ENCODE results near the gene DACH2.

DNA sequence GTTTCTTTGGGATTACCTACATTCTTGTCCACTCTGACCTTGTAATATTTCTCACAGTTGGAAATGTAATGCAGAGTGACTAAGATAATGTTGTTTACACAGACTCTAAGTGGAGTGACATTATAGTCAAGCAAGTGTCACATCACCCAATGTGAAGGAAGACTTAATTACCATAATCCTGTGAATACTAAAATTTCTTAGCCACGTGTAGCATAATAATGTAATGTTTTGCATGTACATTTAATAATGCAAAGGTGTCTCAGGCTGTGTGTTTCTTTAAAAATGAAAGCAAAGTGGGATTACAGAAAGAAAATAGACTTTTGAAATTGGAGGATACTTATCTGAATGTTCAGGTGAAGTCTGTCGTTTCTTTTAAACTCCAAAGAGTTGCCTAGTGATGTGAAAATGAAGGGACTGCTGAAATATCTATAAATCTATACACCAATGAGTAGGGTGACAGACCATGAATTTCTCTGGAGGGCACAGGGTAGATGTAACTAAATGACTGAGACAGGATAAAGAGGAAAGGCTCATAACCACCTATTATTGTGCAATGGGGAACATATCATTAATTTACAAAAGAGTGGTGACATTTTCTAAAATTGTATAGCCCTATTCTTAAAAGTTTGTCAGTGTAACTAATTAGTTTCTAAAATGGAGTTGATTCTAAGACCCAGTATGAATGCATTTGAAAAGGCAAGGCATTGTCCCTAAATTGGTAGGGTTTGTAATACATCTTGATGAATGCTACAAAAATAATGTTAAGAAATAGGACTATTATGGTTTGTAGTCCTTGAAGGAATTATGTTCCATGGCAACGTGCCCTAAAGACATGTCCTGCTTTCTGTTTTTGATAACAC is 235.7 kb downstream of the DACH2 start:
- TF ChIP-seq, protein P1, sequence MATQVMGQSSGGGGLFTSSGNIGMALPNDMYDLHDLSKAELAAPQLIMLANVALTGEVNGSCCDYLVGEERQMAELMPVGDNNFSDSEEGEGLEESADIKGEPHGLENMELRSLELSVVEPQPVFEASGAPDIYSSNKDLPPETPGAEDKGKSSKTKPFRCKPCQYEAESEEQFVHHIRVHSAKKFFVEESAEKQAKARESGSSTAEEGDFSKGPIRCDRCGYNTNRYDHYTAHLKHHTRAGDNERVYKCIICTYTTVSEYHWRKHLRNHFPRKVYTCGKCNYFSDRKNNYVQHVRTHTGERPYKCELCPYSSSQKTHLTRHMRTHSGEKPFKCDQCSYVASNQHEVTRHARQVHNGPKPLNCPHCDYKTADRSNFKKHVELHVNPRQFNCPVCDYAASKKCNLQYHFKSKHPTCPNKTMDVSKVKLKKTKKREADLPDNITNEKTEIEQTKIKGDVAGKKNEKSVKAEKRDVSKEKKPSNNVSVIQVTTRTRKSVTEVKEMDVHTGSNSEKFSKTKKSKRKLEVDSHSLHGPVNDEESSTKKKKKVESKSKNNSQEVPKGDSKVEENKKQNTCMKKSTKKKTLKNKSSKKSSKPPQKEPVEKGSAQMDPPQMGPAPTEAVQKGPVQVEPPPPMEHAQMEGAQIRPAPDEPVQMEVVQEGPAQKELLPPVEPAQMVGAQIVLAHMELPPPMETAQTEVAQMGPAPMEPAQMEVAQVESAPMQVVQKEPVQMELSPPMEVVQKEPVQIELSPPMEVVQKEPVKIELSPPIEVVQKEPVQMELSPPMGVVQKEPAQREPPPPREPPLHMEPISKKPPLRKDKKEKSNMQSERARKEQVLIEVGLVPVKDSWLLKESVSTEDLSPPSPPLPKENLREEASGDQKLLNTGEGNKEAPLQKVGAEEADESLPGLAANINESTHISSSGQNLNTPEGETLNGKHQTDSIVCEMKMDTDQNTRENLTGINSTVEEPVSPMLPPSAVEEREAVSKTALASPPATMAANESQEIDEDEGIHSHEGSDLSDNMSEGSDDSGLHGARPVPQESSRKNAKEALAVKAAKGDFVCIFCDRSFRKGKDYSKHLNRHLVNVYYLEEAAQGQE (IDR thresholded peaks at IDR 0.05; ENCODE audit: insufficient read depth in 1 of 2, low read depth in 2 of 2, low read length in 2 of 2): no peak
- TF ChIP-seq POLR2AphosphoS5 (IDR thresholded peaks at IDR 0.05; ENCODE audit: low read depth, low read length): no peak
- TF ChIP-seq SIN3A (IDR thresholded peaks at IDR 0.05; ENCODE audit: borderline replicate concordance, insufficient read depth, low read length): no peak
